HG03103 (cell line): Measurements from ENCODE around the gene C5orf24.
"Not testable (repeated sequence)": the region's sequence is repeated elsewhere in the genome, so short reads cannot be mapped to it uniquely, and the experiment has no call there.

Source experiments
- ATAC-seq: cut with Tn5 transposase; IDR thresholded peaks from one replicate; pipeline ENCODE4 v1.9.1; 2021; ENCODE audit warnings: low read depth; ENCODE audit not compliant: unreplicated experiment

Gene C5orf24

GRCh38 chr5:134851307-134851923 is 5.6 kb downstream of the C5orf24 start:
- ATAC-seq: no peak

DNA sequence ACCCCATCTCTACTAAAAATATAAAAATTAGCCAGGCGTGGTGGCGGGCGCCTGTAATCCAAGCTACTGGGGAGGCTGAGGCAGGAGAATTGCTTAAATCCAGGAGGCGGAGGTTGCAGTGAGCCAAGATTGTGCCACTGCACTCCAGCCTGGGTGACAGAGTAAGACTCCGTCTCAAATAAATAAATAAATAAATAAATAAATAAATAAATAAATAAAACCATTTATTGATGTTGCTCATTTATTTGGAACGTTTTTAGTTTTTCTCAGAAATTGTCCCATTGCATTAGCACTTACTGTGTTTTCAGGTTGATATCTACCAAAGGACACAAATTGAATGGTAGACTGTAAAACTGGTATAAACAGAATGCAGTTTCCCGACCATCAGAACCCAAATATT is 10.7 kb downstream of the C5orf24 start:
- not testable (repeated sequence) for ATAC-seq

- no peak for ATAC-seq
These were observed 11.6 kb downstream of the C5orf24 start for GRCh38 chr5:134857401-134857800.

DNA sequence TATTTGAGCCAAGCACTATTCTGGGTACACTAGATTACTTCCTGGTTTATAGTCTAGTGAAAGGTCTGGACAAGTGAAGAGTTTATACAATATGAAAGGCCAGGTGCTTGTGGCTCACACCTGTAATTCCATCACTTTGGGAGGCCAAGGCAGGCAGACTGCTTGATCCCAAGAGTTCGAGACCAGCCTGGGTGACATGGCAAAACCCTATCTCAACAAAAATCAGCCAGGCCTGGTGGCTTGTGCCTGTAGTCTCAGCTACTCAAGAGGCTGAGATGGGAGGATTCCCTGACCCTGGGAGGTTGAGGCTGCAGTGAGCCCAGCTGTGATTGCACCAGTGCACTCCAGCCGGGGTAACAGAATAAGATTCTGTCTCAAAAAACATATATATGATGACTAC is 18.9 kb downstream of the C5orf24 start:
- no peak for ATAC-seq

GRCh38 chr5:134873494-134873893 is 27.7 kb downstream of the C5orf24 start:
- no peak for ATAC-seq

DNA sequence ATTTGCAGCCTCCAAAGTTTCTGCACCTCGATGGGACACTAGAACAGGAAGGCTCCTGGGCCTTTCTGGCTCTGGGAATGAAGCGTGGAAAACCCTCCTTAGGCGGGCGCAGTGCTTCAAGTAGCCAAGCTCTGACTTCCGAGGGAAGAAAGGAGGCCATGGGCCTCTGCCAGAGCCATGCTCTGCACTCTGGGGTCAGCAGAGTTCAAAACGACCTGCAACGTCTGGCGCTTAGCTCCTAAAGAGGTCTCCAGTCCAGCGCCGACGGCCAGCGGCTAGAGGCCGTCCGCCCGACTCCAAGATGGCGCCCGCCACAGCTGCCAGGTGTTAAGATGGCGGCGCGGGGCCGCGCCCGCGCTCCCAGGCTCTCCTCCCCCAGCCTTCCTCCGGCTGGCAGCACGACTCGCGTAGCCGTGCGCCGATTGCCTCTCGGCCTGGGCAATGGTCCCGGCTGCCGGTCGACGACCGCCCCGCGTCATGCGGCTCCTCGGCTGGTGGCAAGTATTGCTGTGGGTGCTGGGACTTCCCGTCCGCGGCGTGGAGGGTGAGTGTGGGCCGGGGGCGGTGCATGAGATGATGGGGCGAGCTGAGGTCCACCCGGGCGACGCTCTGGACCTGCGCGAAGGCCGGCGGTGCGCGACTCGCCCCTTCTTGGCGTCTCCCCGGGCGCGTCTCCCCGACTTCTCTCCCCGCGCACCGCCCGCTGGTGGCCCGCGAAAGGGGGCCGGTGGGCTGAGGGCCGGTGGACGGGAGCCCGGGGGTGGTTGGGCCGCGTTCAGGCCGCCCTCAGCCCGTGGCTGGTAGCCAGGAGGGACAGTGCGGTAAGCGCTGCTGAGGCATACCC is 28.4 kb downstream of the C5orf24 start, which contains the start of gene TXNDC15:
TSS of gene TXNDC15 (plus strand) at position 385 of the 844 bp plus-strand sequence. CDS start at position 442, 57 bp downstream.
- peak; percentile 60 for ATAC-seq

GRCh38 chr5:134874831-134875655 is 29.3 kb downstream of the C5orf24 start:
- peak; percentile 26 for ATAC-seq

DNA sequence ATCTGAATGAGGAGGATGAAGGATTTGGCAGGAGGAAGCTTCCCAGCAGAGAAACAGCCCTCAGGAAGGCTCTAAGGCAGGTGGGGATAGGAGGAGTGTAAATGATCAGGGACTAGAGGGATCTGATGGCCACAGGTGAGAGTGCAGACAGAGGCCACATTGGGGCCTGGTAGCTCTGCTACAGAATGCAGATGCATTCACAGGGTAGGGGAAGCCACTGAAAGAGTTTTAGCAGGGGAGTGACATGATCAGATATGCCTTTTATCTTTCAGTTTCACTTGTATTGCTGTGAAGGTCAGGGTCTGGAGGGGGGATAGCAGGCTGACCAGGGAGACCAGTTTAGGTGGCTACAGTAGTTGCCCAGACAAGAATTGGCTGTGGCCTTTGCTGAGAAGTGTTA is 31.4 kb downstream of the C5orf24 start:
- ATAC-seq: no peak

- ATAC-seq: no peak
These were observed 32.6 kb downstream of the C5orf24 start for GRCh38 chr5:134878403-134878802.

DNA sequence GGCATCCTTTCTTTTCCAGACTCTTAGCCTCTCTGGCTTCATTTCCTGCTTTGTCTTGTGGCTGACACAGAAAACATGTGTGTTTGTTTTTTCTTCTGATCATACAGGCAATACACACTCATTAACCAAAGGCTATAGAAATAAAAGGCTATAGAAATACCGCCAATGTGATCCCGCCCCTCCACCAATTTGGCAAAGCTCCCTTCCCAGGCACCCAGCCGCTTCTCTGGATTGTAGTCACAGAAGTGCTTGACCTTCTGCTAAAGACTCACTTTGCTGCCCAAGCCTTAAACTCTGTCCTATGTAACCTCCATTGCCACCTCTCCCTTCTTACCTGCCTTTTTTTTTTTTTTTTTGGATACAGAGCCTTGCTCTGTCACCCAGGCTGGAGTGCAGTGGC is 33.7 kb downstream of the C5orf24 start:
- ATAC-seq: no peak

- ATAC-seq: not testable (repeated sequence)
These were observed 35.2 kb downstream of the C5orf24 start for GRCh38 chr5:134880937-134881336.

GRCh38 chr5:134881711-134882110 is 35.9 kb downstream of the C5orf24 start:
- ATAC-seq: not testable (repeated sequence)

GRCh38 chr5:134887593-134888159 is 41.9 kb downstream of the C5orf24 start:
- no peak for ATAC-seq

DNA sequence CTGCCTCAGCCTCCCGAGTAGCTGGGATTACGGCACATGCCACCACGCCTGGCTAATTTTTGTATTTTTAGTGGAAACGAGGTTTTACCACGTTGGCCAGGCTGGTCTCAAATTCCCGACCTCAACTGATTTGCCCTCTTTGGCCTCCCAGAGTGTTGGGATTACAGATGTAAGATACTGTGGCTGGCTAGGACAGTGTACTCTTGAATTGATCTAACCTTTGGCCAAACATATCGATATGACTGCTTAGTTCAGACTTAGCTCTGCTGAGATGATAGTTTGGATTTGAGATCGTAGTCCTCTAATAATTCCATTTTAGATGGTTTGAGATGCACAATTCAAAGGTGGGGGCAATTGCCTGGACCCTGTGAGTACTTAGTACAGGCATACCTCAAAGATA is 43.6 kb downstream of the C5orf24 start:
- no peak for ATAC-seq

DNA sequence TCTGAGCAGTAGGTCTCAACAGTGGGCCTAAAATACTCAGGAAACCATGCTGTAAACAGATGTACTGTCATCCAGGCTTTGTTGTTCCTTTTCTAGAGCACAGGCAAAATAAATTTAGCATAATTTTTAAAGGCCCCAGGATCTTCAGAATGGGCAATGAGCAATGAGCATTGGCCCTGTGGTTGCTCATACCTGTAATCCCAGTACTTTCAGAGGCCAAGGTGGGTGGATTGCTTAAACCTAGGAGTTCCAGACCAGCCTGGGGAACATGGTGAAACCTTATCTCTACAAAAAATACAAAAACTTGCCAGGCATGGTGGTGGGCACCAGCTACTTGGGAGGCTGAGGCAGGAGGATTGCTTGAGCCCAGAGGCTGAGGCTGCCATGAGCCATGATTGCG is 45.7 kb downstream of the C5orf24 start:
- ATAC-seq: no peak

DNA sequence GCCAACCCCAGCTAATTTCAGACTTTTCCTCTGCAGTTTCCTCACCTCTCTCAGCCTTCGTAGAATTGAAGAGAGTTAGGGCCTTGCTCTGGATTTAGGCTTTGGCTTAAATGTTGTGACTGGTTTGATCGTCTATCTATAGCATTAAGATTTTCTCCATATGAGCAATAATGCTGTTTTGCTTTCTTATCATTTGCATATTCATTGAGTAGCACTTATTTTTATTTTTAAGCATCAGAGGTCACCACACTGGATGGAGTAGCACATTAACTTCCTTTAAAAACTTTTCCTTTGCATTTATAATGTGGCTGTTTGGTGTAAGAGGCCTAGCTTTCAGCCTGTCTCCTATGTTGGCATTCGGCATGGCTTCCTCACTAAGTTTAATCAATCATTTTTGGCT is 46.5 kb downstream of the C5orf24 start:
- ATAC-seq: no peak

- no peak for ATAC-seq
These were observed 47.2 kb downstream of the C5orf24 start for GRCh38 chr5:134892926-134893325.

DNA sequence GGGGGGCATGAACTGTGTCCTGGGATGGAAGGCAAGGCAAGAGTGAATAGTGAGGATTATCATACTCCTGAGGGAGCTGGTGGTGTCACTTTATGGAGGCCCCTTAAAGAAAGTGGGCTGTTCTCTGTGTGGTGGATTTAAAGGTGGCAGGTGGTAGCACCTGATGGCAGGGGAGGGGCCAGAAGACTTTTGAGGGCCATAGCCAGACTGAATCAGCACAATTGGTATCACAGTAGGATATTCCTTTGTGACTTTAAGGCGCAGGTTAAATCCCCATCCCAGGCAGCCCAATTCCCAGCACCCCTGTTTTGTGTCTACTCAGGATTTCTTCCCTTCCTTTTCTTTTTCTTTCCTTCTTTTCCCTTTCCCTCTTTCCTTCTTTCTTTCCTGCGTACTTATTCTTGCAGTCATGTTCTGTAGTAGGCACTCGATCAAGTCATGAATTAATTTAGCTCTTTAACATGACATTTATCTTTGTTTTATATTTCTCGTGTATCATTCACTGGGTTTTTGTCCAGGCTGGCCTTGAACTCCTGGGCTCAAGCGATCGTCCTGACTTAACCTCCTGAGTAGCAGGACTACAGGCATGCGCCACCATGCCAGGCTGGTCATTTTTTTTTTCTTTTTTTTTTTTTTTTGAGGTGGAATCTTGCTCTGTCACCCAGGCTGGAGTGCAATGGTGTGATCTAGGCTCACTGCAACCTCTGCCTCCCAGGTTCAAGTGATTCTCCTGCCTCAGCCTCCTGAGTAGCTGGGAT is 48.2 kb downstream of the C5orf24 start:
- no peak for ATAC-seq

GRCh38 chr5:134902071-134902801 is 56.5 kb downstream of the C5orf24 start:
- peak; percentile 36 for ATAC-seq
